ENCODE results near the gene BHMT2.

GRCh38 chr5:79059674-79060073 lies 9.9 kb upstream of the BHMT2 start:
- TF ChIP-seq CTCF (IDR thresholded peaks at IDR 0.05) (no peak), POLR2A (IDR thresholded peaks at IDR 0.05) (no peak)

Data from Peyer's patch (tissue), 4 donors.